HG03565 (cell line): Measurements from ENCODE around the gene DUSP1.

Experiments
- ATAC-seq: cut with Tn5 transposase; IDR thresholded peaks from one replicate; pipeline ENCODE4 v1.9.1; 2021; ENCODE audit warnings: mild to moderate bottlenecking, moderate library complexity; ENCODE audit not compliant: unreplicated experiment

Gene DUSP1

GRCh38 chr5:172745838-172746237 is 25.2 kb downstream of the DUSP1 start:
- ATAC-seq: no peak

- no peak for ATAC-seq
Observed at GRCh38 chr5:172745406-172745805, 25.6 kb downstream of the DUSP1 start.

GRCh38 chr5:172744123-172745104 is 26.6 kb downstream of the DUSP1 start:
- ATAC-seq: no peak

GRCh38 chr5:172743112-172743959 is 27.7 kb downstream of the DUSP1 start:
- no peak for ATAC-seq

- ATAC-seq: no peak
Observed at GRCh38 chr5:172741206-172741582, 29.8 kb downstream of the DUSP1 start.

DNA sequence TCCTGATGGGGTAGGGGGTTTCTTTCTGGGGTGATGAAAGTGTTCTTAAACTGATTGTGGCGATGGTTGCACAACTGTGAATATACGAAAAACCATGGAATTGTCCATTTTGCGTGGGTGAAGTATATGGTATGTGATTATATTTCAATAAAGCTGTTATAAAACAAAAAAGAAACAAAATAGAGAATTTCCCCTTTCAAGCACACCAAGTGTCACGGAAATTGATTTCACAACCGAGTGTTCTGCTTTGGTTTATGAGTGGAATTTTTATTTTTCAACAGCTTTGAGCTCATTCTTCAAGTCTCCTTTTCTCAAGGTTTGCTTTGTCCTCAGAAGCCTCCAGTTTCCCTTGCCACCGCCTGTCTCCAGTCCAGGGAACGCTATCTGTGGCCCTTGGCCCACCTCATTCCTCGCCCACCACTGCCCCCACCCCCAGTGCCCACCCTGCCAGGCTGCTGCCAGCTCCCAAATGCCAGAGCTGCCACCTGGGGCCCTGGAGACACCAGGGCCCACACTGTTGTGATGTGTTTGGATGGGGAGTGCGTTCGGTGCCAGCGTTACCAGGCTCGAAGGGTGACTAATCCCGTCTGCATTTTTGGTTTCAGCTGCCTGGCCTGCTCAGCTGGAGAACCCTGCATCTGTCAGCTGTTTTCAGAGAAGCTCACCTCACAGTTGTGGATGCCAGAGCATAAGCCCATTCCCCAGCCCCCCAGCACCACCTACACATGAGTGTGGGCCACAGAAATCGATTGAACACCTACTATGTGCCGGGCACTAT is 30.4 kb downstream of the DUSP1 start:
- no peak for ATAC-seq

- no peak for ATAC-seq
Observed at GRCh38 chr5:172739375-172739774, 31.6 kb downstream of the DUSP1 start.

GRCh38 chr5:172736508-172737135 is 34.4 kb downstream of the DUSP1 start:
- ATAC-seq: no peak

- ATAC-seq: no peak
Observed at GRCh38 chr5:172735141-172735831, 35.7 kb downstream of the DUSP1 start.

DNA sequence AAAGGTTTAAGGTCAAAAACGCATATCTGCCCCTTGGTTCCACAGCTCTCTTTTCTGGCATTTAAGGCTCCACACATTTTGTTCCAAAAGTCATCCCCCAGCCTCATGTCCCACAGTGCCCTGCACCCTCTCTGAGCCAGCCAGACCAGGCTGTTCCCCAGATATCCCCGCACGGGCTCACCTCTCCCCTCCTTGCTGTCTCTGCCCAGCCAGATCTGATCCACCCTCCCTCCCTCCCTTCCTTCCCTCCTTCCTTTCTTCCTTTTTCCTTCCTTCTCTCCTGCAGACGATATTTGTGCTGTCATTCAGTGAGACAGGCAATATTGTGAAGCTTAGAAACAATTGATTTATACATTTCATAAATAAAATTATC is 37.0 kb downstream of the DUSP1 start:
- no peak for ATAC-seq

DNA sequence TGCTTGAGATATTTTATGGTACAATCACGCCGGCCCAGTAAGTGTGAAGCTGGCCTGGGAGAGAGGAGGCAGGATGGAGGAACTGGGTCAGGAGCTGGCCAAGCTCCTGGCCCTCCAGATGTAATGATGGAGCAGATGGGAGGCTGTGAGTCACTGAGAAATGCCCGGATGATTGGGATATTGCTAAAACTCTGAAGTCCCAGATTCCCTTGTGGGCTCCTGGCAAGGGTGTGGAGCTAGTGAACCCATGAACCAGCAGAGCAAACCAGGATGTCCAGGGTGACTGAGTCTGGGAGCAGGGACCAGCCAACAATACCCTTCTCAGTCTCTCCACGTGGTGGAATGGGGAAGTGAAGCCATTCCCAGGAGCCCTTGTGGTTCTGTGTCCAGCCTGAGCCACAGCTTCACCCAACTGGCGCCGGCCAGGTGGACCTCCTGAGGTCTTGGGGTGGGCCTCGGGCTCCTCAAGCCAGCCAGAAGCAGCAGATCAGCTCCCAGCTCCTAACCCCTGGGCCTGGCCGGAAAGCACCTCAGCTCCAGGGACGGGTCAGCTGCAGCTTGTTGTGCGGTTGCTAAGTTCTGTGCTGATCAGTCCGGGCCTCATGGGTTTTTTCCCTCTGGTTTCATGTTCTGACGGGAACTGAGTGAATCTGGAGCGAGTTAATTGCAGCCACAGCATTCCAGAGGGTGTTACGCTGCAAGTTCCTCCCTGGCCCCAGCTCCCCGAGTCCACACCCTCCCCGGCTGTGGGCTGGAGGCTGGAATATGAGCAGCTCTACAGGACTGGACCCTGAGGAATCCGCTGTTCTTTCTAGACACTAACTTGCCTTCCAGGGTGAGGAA is 37.6 kb downstream of the DUSP1 start:
- ATAC-seq: no peak

DNA sequence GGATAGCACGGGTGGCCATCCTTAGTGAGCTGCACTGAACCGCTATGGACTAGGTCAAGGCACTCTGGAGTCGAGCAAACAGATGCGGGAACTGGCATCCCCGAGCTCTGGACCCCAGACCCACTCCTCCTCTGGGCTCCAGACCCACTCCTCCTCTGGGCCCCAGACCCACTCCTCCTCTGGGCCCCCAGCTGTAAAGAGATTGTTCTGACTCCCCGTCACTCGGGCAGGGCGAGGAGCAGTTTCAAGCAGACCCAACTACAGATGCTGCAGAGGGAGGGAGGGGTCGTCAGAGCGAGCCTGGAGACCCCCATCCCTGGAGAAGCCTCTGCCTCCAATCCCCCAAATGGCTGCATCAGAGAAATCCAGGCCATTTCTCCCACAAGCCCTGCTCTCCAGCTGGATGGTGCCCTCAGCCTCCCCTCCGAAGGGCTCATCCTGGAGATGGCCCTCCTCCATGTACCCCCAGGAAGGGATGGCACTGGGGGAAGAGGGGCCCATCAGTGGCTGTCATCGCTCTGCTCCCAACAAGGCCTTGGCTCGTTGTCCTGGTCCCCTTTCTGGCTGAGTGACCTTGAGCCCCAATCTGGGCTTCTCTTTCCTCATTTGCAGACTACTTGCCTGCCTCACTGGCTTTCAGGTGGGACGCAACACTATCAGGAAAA is 38.7 kb downstream of the DUSP1 start:
- no peak for ATAC-seq

- no peak for ATAC-seq
Observed at GRCh38 chr5:172731680-172732074, 39.3 kb downstream of the DUSP1 start.

DNA sequence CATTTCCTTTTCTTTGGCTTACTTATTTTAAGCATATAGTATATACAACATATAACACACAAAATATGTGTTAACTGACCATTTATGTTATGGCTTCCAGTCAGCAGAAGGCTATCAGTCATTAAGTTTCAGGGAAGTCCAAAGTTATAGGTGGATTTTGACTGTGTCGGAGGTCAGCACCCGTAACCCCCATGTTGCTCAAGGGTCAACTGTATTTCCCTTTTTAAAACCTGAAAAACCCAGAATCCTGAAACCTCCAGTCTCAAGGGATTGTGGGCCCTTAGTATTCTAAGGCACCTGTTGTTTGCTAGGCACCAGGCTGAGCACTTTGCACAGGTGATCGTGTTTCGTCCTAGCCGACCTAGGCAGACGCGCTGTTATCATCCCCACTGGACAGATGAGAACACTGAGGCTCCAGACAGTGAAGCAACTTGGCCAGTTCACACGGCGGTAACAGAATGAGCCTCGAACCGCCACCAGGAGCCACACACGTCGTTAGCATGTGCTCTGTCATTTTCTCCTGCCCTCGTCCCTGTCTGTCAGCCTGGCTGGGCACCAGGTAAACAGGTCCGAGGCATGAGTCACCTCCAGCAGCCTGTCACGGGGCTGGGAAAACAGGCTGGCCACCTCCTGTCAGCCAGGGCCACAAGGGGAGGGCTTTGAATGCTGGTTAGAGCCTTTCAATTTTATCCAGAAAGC is 39.9 kb downstream of the DUSP1 start:
- ATAC-seq: no peak

DNA sequence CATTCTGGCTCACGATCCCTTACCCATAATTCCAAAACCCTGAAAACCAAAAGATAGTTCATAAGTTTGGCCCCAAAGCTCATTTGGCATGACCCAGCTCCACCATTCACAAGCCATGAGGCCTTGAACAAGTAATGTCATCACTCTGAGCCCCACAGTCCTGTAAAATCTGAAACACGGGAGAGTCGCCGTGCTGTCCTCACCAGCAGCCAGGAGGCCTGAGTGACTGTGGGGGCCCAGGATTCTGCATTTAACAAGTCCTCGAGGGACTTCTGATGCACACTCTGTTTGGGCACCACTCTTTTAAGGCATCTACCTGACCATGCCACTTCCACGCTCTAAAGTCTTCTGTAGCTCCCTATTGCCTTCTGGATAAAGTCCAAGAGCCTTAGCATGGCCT is 40.8 kb downstream of the DUSP1 start:
- no peak for ATAC-seq

DNA sequence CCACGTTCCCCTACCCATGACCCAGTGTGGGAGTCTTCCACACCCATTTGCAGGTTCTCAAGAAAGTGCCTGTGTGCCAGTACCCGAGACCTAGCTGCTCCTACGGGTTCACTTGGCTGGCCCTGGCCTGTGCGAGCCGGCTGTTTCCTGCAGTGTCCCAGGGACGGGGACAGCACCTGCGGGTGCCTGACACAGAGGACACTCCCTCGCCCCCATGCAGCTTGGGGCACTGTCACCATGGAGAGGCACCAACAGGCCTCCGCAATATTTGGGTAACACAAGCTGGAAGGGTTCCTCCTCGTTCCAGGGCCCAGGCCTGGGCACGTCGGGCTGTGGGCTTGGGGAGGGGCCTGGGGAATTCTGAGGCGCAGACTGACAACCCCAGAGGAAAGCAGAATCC is 41.4 kb downstream of the DUSP1 start:
- no peak for ATAC-seq

- ATAC-seq: no peak
Observed at GRCh38 chr5:172728481-172729241, 42.3 kb downstream of the DUSP1 start.
